Testis (tissue), 2 donors: ENCODE data around the gene ARHGEF28.

Experiments
- CTCF ChIP-seq, 3 experiments: fragments of 450-650 bp in 2 of 3; fragments of 200-600 bp in 1 of 3; sonication (generic) in 1 of 3; IDR thresholded peaks; one replicate each; pipeline ENCODE4 v1.5.1; 2016 to 2019; ENCODE audit warnings: antibody characterized with exemption in 3 of 3, mild to moderate bottlenecking in 2 of 3, moderate library complexity in 1 of 3
- POLR2A ChIP-seq: fragments of 450-650 bp; IDR thresholded peaks from one replicate; pipeline ENCODE4 v1.6.1; 2017; ENCODE audit warnings: antibody characterized with exemption, mild to moderate bottlenecking, moderate library complexity

DNA sequence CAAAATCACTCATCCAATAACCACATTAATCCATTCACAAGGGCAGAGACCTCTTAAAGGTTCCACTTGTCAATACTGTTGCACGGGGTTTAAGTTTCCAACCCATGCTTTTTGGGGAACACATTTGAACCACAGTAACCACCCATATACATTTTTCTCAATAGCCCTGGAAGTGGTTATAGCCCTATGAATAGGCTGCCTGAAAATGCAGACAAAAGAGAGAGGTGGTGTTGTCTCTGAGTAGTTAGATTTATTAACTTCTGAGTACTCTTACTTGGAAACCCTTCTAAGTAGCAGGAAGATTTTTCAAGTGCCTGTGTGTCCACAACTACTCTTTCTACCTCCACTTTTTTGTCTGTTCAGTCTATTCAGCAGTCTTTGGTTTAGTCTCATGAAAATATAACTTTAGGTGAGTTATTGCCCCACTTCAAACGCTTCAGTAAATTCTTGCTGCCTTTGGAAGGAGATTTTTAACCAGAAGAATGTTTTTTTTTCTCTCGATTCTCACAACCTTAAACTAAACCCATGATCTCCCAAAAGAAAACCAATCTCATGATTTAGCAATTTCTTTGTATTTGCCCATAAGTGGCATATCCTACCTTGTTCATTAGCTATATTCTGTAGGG lies 42.6 kb downstream of the ARHGEF28 start:
- TF ChIP-seq CTCF (IDR thresholded peaks at IDR 0.05): no peak
- no peak for TF ChIP-seq POLR2A
